Endometrial microvascular endothelial cells (primary cell): Measurements from ENCODE around the gene DDX56. TPM values are rescaled to one million over a fixed set of nuclear protein-coding genes. Genes with fewer than 3 reads are reported as not detected.
"Not testable (repeated sequence)": the region's sequence is repeated elsewhere in the genome, so short reads cannot be mapped to it uniquely, and the experiment has no call there.

Experiments used
- in situ Hi-C: cut with HindIII; loops from 2 replicates; pipeline ENCODE4 v1.10.0; 2017; ENCODE audit warnings: low sequenced_read_pairs, low pct_unique_long_range_greater_than_20kb; ENCODE audit errors: inconsistent ontology term
- total RNA-seq: library from RNA; depleted of rRNA; stranded (reverse); fragments of >200 nt; gene quantifications from one replicate; pipeline ENCODE4 v1.2.3, GENCODE V29; 2015; ENCODE audit errors: inconsistent ontology term

DDX56 gene
- total RNA-seq, 1 donor from 2014 or later = 89.1 TPM

DNA sequence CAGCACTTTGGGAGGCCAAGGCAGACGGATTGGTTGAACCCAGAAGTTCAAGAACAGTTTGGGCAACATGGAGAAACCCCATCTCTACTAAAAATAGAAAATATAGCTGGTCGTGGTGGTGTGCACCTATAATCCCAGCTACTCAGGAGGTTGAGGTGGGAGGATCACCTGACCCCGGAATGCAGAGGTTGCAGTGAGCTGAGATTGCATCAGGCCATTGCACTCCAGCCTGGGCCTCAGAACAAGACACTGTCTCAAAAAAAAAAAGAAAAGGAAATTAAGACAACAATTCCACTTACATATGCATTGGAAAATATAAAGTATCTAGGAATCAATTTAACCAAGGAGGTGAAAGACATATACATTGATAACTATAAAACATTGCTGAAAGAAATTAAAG lies 25.5 kb upstream of the DDX56 start:
- in situ Hi-C loops = no loop called here

DNA sequence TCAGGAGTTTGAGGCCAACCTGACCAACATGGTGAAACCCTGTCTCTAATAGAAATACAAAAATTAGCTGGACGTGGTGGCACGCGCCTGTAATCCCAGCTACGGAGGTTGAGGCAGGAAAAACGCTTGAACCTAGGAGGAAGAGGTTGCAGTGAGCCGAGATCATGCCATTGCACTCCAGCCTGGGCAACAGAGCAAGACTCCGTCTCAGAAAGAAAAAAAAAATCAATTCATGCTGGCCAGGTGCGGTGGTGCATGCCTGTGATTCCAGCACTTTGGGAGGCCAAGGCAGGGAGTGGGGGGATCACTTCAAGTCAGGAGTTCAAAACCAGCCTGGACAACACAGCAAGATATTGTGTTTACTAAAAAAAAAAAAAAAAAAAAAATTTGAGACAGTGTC lies 23.5 kb upstream of the DDX56 start:
- in situ Hi-C loops = not testable (repeated sequence)

DNA sequence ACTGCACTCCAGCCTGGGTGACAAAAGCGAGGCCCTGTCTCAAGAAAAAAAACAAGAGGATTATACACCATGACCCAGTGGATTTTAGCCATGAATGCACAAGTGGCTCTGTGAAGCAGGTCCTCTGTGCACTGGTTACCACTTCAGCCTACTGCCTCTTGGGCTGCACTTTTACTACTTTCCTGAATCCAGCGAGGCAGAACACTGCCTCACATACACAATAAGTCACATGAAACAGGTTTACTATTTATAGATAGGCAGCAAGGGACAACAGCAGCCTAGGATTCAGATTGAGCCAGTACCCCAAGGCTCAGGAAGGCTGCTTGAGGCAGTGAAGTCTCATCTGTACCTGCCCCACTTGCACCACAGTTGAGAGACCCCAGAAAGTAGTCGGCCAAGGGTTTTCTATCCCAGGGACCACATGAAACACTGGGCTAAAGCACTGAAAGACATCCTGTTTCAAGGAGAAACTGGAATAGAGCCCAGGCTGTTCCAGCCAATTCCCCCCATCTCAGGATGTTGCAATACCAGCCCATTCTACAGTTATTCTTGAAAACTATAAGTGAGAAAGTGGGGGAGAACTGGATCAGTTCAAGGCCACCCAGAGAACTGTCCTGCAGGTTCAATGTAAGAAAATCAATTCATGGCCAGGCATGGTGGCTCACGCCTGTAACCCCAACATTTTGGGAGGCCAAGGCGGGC lies 22.4 kb upstream of the DDX56 start:
- in situ Hi-C loops = no loop called here

DNA sequence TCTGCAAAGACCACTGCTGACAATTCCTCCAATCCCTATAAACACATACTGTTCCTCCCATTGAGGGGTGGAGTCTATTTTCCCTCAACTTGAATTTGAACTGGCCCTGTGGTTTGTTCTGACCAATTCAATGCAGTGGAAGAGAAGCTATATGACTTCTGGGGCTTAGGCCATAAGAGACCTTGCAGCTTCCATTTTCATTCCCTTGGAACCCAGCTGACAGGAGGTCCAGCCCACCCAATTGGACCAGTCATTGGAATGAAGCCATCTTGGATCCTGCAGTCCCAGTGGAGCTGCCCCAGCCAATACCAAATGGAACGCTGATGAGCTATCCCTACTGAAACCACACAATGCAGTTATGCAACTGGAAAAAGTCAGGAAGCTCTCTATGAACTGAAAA lies 17.2 kb upstream of the DDX56 start:
- in situ Hi-C loops = no loop called here

DNA sequence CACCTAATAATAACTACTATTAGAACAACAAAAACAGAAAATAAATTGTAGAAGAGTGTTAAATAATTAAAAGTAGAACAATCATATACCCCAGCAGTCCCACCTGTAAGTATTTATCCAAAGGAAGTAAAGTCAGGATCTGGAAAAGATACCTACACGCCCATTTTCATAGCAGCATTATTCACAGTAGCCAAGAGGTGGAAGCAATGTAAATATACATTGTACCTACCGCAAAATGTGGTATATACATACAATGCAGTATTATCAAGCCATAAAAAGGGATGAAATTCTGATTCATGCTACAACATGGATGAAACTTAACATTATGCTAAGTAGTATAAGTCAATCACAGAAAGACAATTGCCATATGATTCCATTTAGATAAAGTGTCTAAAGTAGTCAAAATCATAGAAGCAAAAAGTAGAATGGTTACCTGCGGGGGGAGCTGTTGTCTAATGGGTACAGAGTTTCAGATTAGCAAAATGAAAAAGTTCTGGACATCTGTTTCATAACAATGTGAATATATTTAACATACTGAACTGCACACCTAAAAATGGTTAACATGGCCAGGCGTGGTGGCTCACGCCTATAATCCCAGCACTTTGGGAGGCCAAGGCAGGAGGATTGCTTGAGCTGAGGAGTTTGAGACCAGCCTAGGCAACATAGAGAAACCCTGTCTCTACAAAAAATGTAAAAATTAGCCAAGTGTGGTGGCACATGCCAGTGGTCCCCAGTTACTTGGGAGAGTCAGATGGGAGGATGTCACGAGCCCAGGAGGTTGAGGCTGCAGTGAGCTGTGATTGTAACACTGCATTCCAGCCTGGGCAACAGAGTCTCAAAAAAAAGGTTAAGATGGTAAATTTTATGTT lies 14.4 kb upstream of the DDX56 start:
- in situ Hi-C loops = no loop called here

DNA sequence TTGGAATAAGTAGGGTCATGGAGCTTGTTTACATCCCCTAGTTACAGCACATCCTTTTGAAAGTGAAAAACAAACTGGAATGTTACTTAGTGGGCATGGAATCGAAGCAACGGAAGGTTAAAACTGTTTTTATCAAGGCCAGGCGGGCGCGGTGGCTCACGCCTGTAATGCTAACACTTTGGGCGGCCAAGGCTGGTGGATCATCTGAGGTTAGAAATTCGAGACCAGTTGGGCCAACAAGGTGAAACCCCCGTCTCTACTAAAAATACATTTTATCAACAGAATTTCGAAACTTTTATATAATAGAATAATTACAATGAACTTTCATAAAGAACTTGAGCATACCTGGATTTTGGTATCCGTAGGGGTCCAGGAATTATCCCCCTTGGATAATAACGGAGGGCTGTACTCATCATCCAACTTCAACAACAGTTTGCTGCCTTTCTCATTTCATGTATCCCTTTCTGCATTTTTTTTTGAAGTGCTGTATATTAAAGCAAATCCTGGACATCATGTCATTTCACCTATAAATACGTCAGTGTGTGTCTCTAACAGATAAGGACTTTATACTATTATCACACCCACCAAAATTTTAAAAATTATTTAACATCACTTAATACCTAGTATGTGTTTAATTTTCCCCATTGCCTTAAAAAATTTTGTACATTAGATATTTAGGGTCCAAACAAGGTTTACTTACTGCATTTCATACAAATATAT lies 9.6 kb upstream of the DDX56 start:
- in situ Hi-C loops = no loop called here

DNA sequence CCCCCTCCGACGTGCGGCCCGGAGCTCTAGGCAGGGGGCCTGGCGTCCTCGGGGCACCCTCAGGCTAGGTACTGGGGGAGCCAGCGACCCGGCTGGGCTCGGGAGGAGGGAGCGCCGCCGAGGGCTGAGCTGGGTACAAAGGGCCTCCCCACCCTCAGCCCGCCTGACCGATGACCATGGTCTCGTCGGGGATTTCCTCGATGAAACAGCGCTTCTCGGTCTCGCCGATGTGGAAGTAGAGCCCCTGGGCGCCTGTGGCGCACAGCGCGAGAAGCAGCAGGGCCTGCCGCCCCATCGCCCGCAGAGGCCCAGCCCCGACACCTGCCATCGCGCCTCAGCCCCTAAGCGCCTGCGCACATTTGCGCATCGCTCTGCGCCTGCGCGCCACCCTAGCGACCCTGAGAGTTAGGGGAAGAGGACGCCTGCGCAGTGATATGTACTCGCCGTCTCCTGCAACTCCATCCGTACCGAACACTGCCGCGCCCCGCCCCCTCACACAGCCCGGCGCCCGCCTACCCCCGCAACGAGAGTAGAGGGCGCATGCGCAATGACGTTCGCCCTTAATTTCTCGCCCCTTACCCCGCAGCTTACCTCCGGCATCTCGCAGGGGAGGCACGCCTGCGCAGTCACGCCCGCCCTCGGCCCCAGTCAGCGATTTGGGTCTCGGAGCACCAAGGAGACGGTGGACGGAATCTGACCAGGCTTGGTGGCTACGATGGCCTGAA lies 8.3 kb upstream of the DDX56 start, which contains the start of gene TMED4:
Gene TMED4, minus strand, starts transcription at position 353 of the 725 bp plus-strand sequence. Its CDS starts 25 bp downstream, at position 328.
- in situ Hi-C loops = no loop called here

DNA sequence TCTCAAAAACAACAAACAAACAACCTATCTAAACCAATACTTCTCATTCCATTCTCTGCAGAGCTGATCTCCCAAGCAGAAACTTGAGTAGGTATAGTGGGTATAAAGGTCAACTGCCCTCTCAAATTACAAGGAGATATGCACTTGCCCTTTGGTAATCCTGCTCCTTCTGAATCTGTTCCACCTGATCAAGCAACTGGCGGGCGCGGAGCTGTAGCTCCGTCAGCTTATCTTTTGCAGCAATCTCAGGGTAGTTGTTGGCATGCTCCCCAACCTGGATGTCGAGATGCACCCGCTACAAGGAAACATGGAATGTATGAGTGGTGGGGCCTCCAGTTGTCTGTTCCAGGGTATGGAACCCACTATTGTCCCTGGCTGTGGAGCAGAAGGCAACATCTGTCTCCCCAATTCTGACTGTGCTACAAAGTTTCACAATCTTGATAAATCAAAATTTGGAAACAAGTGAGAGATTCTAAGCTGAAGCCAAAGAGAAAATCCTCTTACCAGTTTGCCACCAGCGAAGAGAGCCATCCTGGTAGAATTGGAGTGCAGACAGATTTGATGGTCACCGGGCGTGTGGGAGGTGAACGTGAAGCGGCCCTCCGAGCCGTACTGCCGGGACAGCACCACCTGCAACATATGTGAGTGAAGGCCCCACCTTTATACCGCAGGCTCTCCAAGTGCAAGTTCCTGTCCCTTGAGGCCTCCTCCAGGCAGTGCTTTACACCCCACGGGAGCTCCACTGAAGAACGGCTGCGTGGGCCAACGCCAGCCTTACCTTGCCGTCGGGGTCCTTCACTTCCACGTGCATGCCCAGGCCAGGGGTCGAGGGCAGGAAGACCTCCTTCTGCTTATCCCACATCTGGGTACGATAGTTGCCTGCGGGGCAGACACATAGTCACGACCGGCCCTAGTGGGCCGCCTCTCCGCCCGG lies 7.5 kb upstream of the DDX56 start:
- in situ Hi-C loops = no loop called here

DNA sequence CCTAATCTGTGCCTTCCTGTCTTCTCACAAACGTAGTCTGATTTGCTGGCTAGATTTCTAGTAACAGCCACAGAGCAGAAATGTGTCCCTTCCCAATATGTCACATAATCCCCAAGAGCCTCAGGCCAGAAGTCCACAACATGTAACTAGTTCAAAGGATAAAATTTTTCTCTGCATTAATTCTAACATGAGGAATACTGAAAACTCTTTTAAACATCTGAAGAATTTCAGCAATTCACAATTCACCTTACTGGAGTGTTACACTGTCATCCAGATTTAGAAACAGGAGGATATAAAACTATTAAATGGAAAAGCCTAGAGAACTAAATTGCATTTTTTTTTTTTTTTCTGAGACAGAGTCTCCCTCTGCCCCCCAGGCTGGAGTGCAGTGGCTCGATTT lies 2.5 kb upstream of the DDX56 start:
- in situ Hi-C loops = no loop called here

DNA sequence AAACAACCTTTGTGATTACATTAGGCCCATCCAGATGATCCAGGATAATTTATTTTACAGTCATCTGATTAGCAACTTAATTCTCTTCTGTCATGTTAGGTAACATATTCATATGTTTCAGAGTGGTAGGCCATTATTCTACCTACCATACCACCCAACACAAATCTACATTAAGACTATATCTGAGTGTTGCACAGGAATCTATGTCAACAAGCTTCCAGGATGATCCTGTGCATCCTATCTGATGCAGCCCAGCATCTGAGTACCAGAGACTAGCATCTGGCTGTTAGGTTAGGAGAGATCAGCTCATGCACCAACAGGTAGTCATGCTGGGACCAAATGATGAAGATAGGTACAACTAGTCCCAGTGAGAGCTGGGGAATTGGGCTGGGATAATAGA lies 1.3 kb upstream of the DDX56 start:
- in situ Hi-C loops = no loop called here

DNA sequence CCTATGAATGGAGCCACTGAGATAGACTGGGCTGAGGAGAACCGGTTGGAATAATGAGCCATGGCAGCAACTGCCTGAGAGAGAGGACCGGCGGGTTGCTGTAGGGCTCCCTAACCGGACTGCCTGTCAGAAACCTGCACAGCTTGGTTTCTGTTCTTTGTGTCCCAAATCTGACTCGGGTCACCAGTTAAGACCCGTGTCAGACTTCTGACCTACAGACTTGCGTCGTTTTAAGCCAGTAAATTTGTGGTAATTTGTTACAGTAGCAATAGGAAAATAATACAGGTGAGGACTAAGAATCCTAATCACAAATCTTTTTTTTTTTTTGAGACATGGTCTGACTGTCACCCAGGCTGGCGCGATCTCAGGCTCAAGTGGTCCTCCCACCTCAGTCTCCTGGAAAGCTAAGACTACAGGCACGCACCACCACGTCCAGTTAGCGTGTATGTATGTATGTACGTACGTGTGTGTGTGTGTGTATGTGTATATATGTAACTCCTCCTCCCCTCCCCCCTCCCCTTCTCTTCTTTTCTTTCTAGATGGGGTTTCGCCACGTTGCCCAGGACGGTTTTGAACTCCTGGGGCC lies 672 bp upstream of the DDX56 start:
- in situ Hi-C loops = loop anchor here (25.0 kb wide), 1 partner anchor 362 kb away; the partner anchor contains the start of gene YKT6

DNA sequence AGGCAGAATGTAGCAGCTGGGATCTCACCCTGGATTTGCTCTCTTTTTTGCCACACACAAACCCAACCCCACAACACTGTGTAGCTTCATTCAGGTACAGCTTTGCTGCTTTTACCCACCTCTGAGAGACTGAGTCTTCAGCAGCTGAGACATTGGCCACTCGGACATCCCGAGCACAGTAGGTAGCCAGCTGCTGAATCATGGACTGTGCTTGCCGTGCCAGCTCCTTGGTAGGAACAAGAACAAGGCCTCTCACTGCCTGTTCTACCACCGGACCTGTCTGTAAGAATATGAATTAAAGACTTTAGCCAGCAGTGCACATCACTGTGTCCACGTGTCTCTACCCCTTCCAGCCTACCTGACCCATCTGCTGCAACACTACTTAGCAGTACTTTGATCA lies 937 bp downstream of the DDX56 start:
- in situ Hi-C loops = loop anchor here (25.0 kb wide), 1 partner anchor 360 kb away; the partner anchor contains the start of gene YKT6

DNA sequence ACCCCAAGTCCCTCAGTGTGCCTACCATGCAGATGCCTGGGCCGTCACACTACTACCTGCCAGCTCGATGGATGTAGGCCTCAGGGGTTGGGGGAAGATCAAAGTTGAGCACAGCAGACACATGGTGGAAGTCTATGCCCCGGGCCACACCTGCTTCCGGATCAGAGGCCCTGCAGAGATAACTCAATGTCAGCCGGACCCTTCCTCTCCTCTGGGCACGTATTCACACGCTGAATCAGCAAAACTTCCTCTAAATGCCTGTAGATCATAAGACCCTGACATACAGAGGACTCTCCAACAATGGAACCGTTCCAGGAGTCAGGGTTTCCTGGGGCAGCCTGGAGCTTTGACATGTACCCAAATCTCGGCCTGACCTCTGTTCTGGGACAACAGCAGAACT lies 3.7 kb downstream of the DDX56 start:
- in situ Hi-C loops = loop anchor here (25.0 kb wide), 1 partner anchor 358 kb away; the partner anchor contains the start of gene YKT6

DNA sequence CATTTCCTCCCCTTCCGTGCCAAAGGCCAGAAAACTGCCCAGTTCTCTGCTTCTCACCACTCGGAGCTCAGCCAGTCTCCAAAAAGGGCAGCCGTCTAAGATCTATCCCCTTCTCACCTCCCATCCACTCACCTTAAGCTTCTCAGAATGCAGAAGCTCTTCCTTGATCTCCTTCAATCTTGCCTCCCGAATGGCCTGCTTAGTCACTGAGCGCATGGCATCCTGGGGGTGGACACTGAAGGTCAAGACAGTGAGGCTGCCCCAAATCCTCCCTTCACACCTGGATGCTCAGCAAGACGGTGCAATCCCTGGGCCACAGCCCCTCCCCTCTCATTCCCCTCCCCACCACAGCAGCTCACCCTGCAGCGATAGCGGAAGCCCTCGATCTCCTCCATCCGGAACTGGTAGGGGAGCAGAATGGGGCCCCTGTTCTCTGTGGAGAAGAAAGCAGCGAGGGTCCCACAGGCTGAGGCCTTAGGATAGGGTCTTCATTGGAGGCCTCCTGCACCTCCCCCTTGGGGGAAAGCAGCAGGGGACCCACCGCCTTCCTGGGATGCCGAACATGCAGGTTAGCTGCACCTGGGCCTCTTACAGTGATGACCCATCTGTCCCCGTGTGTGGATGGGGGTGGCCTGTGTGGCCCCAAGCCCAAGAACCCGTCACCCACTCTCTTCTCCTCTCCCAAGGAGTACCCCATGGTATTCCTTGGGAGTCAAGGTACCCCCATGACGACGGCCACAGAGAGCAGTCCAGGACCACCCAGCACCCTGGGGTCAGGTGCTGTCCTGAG lies 4.7 kb downstream of the DDX56 start:
- in situ Hi-C loops = loop anchor here (25.0 kb wide), 1 partner anchor 357 kb away; the partner anchor contains the start of gene YKT6

DNA sequence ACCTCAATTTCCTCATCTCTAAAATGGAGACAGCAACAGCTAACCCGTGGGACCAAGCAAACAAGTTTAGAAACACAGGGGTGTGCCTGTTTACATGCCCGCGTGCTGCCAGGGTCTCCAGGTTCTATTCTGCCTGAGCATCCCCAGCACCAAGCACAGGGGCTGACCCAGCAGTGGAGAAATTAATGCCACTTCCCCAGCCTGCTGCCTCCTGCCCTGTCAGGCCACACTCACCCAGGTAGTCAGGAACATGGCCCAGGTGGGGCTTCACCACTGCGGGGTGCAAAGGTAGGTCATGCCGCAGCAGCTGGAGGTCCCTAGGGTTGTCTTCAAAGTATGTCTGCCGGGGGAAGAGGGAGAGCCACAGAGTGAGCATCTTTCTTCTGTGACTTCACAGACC lies 5.8 kb downstream of the DDX56 start:
- in situ Hi-C loops = loop anchor here (25.0 kb wide), 1 partner anchor 356 kb away; the partner anchor contains the start of gene YKT6

DNA sequence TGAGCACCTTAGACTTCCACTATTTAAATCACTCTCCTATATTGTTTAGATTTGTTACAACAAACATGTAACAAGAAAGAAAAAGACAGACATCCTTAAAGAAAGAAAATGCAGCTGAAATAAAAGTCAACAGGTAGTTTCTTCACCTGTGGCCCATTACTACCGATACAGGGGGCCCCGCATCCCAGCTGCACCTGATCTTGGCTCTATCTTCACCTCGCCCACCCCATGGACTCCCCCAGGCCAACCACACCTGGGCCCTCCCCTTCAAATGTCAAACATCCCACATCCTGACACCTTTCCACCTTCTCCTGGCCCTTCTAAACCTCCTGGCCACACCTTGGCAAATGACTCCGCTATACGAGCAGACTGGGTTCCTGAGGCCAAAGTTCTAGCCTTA lies 7.0 kb downstream of the DDX56 start:
- in situ Hi-C loops = loop anchor here (25.0 kb wide), 1 partner anchor 354 kb away; the partner anchor contains the start of gene YKT6
